HepG2 (cell line): ENCODE measurements around the gene ARTN. TPM values are rescaled to one million over a fixed set of nuclear protein-coding genes. Genes with fewer than 3 reads are reported as not detected.

Source experiments
- HNF4A ChIP-seq: sonication (generic); formaldehyde crosslinking; IDR thresholded peaks from 2 replicates; pipeline ENCODE4 v1.4.0; 2020; ENCODE audit warnings: missing genetic modification reagents
- U2AF2 ChIP-seq: fragments of 200-400 bp; formaldehyde crosslinking; IDR thresholded peaks from 2 replicates; pipeline ENCODE4 v1.6.1; 2017; ENCODE audit warnings: low read depth, mild to moderate bottlenecking, low read length
- WIZ ChIP-seq: sonication (generic); formaldehyde crosslinking; IDR thresholded peaks from 2 replicates; pipeline ENCODE4 v1.5.1; 2020; ENCODE audit warnings: mild to moderate bottlenecking, missing genetic modification reagents
- ZNF143 ChIP-seq: sonication (generic); formaldehyde crosslinking; IDR thresholded peaks from 2 replicates; pipeline ENCODE4 v1.4.0; 2020; ENCODE audit warnings: missing genetic modification reagents
- ZNF205 ChIP-seq: IDR thresholded peaks from 2 replicates; pipeline ENCODE4 v1.6.1; 2018; ENCODE audit warnings: missing biosample characterization, missing genetic modification reagents
- ZNF546 ChIP-seq: sonication (generic); formaldehyde crosslinking; conservative IDR thresholded peaks from 2 replicates; pipeline ENCODE4 v1.8.1; 2023; ENCODE audit warnings: mild to moderate bottlenecking, missing genetic modification reagents
- ZNF577 ChIP-seq: sonication (generic); formaldehyde crosslinking; IDR thresholded peaks from 2 replicates; pipeline ENCODE4 v1.4.0; 2020; ENCODE audit warnings: mild to moderate bottlenecking, low read depth, missing genetic modification reagents, borderline replicate concordance
- ZNF678 ChIP-seq: sonication (generic); formaldehyde crosslinking; IDR thresholded peaks from 2 replicates; pipeline ENCODE4 v1.4.0; 2020; ENCODE audit warnings: mild to moderate bottlenecking, missing genetic modification reagents
- ZNF782 ChIP-seq: sonication (generic); formaldehyde crosslinking; IDR thresholded peaks from 2 replicates; pipeline ENCODE4 v1.4.0; 2020; ENCODE audit warnings: missing genetic modification reagents, mild to moderate bottlenecking, borderline replicate concordance
- ZSCAN12 ChIP-seq: sonication (generic); formaldehyde crosslinking; IDR thresholded peaks from 2 replicates; pipeline ENCODE4 v1.9.0; 2021; ENCODE audit warnings: mild to moderate bottlenecking, missing genetic modification reagents
- ZSCAN20 ChIP-seq: sonication (generic); formaldehyde crosslinking; IDR thresholded peaks from 2 replicates; pipeline ENCODE4 v1.4.0; 2020; ENCODE audit warnings: missing genetic modification reagents, mild to moderate bottlenecking, borderline replicate concordance
- polyA plus RNA-seq, 8 experiments: library from polyadenylated mRNA; depleted of rRNA in 3 of 8; stranded (reverse) in 7 of 8; unstranded in 1 of 8; fragments of >200 nt; fragmentation: Illumina TruSeq in 4 of 8; extraction: Trizol in 4 of 8; gene quantifications; 2 replicates each; pipeline versions ENCODE4 v1.2.1 to v1.2.3, GENCODE V29; 2011 to 2016; ENCODE audit warnings: low read depth in 4 of 8, missing spikeins in 1 of 8, mixed read lengths in 1 of 8; ENCODE audit not compliant: insufficient read depth in 1 of 8
- total RNA-seq, 5 experiments: library from RNA; depleted of rRNA; stranded (reverse); fragments of >200 nt; fragmentation: Illumina TruSeq; extraction: Trizol; gene quantifications; 2 replicates each; pipeline ENCODE4 v1.2.3, GENCODE V29; 2016; ENCODE audit warnings: low read depth in 1 of 5
- TF ChIP-seq, protein P1 (sequence below): sonication (generic); formaldehyde crosslinking; IDR thresholded peaks from 2 replicates; pipeline ENCODE4 v1.4.0; 2020; ENCODE audit warnings: missing genetic modification reagents; ENCODE audit errors: not compliant biosample characterization
- TF ChIP-seq, protein P2 (sequence below): sonication (generic); formaldehyde crosslinking; IDR thresholded peaks from 2 replicates; pipeline ENCODE4 v1.4.0; 2020; ENCODE audit warnings: missing genetic modification reagents, mild to moderate bottlenecking, borderline replicate concordance
- TF ChIP-seq, protein P3 (sequence below): sonication (generic); formaldehyde crosslinking; IDR thresholded peaks from 2 replicates; pipeline ENCODE4 v1.4.0; 2020; ENCODE audit warnings: mild to moderate bottlenecking, missing genetic modification reagents
- TF ChIP-seq, protein P4 (sequence below): sonication (generic); formaldehyde crosslinking; IDR thresholded peaks from 2 replicates; pipeline ENCODE4 v1.4.0; 2020; ENCODE audit warnings: low read depth, mild to moderate bottlenecking, missing genetic modification reagents
- TF ChIP-seq, protein P5 (sequence below): sonication (generic); formaldehyde crosslinking; IDR thresholded peaks from 2 replicates; pipeline ENCODE4 v1.4.0; 2020; ENCODE audit warnings: mild to moderate bottlenecking, missing genetic modification reagents, borderline replicate concordance

The ARTN gene
- total and polyA plus RNA-seq, 2 of the 13 experiments (the other 11 are each of a cell fraction or from before 2014, with no cell fraction given), result 0.11 to 0.62 TPM

DNA sequence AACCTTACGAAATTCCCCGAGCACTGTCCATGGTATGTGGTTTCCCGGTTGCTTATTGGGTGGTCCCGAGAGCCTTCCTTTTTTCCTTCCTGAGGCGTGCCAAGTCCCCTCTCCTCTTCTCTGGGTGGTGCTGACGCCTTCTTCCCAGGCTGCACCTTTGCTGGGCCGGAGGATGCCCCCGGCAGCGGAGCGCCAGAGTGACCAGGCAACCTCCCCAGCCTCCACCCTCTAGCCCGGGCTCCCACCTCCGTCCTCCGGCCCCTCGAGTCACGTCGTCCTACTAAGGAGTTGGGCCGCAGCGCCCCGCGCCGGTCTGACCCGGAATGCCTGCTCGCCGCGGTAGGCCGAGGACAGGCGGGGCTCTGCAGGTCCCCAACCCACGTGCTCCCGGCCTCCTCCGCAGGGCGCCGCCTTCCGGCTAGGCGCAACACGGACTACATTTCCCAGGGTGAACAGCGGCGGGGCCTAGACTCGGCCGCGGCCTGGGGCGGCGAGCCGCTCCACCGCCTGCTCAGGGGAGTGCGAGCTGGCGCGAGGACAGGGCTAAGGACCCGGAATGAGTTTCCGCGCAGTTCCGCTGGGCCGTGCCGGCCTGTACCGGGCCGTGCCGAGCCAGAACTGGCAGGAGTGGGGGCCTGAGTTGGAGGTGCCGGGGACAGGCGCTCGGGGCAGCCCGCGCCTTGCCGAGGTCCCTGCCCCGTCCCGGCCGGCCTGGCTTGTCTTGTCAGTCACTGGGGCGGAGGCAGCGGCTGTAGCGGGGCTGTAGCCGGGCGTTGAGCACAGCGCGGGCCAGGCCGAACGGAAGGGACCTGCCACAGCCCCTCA lies 12.8 kb downstream of the ARTN start, which contains the start of gene IPO13 (continued):
- TF ChIP-seq ZNF546 (CRISPR knock-in tag), result peak; percentile 81; the same call in 1 of the 2 replicates
- TF ChIP-seq ZNF205, result peak; percentile 94
- peak; percentile 99 for TF ChIP-seq ZNF143 (CRISPR knock-in tag)
- TF ChIP-seq ZNF782 (CRISPR knock-in tag), result peak; percentile 93; the same call in 1 of the 2 replicates
- no peak for TF ChIP-seq ZNF678 (CRISPR knock-in tag)
- TF ChIP-seq, protein P1, sequence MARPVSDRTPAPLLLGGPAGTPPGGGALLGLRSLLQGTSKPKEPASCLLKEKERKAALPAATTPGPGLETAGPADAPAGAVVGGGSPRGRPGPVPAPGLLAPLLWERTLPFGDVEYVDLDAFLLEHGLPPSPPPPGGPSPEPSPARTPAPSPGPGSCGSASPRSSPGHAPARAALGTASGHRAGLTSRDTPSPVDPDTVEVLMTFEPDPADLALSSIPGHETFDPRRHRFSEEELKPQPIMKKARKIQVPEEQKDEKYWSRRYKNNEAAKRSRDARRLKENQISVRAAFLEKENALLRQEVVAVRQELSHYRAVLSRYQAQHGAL (CRISPR knock-in tag), result no peak
- no peak; the same call in 1 of the 2 replicates for TF ChIP-seq ZSCAN20
- TF ChIP-seq HNF4A (CRISPR knock-in tag), result 0 out of 2 replicates have a peak, but pooled peaks have one; percentile 13
- TF ChIP-seq ZNF577 (CRISPR knock-in tag), result peak; percentile 62; the same call in 1 of the 2 replicates
- TF ChIP-seq, protein P2, sequence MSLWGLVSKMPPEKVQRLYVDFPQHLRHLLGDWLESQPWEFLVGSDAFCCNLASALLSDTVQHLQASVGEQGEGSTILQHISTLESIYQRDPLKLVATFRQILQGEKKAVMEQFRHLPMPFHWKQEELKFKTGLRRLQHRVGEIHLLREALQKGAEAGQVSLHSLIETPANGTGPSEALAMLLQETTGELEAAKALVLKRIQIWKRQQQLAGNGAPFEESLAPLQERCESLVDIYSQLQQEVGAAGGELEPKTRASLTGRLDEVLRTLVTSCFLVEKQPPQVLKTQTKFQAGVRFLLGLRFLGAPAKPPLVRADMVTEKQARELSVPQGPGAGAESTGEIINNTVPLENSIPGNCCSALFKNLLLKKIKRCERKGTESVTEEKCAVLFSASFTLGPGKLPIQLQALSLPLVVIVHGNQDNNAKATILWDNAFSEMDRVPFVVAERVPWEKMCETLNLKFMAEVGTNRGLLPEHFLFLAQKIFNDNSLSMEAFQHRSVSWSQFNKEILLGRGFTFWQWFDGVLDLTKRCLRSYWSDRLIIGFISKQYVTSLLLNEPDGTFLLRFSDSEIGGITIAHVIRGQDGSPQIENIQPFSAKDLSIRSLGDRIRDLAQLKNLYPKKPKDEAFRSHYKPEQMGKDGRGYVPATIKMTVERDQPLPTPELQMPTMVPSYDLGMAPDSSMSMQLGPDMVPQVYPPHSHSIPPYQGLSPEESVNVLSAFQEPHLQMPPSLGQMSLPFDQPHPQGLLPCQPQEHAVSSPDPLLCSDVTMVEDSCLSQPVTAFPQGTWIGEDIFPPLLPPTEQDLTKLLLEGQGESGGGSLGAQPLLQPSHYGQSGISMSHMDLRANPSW (CRISPR knock-in tag), result peak; percentile 91; the same call in 1 of the 2 replicates
- TF ChIP-seq, protein P3, sequence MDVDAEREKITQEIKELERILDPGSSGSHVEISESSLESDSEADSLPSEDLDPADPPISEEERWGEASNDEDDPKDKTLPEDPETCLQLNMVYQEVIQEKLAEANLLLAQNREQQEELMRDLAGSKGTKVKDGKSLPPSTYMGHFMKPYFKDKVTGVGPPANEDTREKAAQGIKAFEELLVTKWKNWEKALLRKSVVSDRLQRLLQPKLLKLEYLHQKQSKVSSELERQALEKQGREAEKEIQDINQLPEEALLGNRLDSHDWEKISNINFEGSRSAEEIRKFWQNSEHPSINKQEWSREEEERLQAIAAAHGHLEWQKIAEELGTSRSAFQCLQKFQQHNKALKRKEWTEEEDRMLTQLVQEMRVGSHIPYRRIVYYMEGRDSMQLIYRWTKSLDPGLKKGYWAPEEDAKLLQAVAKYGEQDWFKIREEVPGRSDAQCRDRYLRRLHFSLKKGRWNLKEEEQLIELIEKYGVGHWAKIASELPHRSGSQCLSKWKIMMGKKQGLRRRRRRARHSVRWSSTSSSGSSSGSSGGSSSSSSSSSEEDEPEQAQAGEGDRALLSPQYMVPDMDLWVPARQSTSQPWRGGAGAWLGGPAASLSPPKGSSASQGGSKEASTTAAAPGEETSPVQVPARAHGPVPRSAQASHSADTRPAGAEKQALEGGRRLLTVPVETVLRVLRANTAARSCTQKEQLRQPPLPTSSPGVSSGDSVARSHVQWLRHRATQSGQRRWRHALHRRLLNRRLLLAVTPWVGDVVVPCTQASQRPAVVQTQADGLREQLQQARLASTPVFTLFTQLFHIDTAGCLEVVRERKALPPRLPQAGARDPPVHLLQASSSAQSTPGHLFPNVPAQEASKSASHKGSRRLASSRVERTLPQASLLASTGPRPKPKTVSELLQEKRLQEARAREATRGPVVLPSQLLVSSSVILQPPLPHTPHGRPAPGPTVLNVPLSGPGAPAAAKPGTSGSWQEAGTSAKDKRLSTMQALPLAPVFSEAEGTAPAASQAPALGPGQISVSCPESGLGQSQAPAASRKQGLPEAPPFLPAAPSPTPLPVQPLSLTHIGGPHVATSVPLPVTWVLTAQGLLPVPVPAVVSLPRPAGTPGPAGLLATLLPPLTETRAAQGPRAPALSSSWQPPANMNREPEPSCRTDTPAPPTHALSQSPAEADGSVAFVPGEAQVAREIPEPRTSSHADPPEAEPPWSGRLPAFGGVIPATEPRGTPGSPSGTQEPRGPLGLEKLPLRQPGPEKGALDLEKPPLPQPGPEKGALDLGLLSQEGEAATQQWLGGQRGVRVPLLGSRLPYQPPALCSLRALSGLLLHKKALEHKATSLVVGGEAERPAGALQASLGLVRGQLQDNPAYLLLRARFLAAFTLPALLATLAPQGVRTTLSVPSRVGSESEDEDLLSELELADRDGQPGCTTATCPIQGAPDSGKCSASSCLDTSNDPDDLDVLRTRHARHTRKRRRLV (CRISPR knock-in tag), result no peak
- TF ChIP-seq ZSCAN12 (CRISPR knock-in tag), result no peak
- TF ChIP-seq U2AF2, result 0 out of 2 replicates have a peak, but pooled peaks have one; percentile 57
- TF ChIP-seq, protein P4, sequence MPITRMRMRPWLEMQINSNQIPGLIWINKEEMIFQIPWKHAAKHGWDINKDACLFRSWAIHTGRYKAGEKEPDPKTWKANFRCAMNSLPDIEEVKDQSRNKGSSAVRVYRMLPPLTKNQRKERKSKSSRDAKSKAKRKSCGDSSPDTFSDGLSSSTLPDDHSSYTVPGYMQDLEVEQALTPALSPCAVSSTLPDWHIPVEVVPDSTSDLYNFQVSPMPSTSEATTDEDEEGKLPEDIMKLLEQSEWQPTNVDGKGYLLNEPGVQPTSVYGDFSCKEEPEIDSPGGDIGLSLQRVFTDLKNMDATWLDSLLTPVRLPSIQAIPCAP, result 0 out of 2 replicates have a peak, but pooled peaks have one; percentile 19
- peak; percentile 94; the same call in 1 of the 2 replicates for TF ChIP-seq WIZ (CRISPR knock-in tag)
- TF ChIP-seq, protein P5, sequence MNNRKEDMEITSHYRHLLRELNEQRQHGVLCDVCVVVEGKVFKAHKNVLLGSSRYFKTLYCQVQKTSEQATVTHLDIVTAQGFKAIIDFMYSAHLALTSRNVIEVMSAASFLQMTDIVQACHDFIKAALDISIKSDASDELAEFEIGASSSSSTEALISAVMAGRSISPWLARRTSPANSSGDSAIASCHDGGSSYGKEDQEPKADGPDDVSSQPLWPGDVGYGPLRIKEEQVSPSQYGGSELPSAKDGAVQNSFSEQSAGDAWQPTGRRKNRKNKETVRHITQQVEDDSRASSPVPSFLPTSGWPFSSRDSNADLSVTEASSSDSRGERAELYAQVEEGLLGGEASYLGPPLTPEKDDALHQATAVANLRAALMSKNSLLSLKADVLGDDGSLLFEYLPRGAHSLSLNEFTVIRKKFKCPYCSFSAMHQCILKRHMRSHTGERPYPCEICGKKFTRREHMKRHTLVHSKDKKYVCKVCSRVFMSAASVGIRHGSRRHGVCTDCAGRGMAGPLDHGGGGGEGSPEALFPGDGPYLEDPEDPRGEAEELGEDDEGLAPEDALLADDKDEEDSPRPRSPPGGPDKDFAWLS (CRISPR knock-in tag), result peak; percentile 29; the same call in 1 of the 2 replicates
